ENCODE measurements around the gene CGNL1.

The CGNL1 gene

GRCh38 chr15:57468486-57468885 is 92.2 kb downstream of the CGNL1 start:
- Histone ChIP-seq H2AFZ (ENCODE audit: low read length) (no peak overlapping the region), H3K27ac (ENCODE audit: low read depth, low read length, poor library complexity, severe bottlenecking) (no peak overlapping the region), H3K27me3 (ENCODE audit: insufficient read depth, low read length) (0 out of 2 replicates have a peak, but pooled peaks cover 8% of the 10 kb centered on the region), H3K4me1 (ENCODE audit: insufficient read depth, low read length, severe bottlenecking) (no peaks in the 10 kb centered on the region), H3K9me2 (ENCODE audit: low read depth, low read length) (no peaks in the 10 kb centered on the region), H4K20me1 (ENCODE audit: insufficient read depth, low read length) (no peaks in the 10 kb centered on the region), H3K9me3 (ENCODE audit: low read length) (no peaks in the 10 kb centered on the region), H3K9ac (ENCODE audit: low read length) (no peak overlapping the region), H3K4me3 (ENCODE audit: low read depth, low read length, poor library complexity, severe bottlenecking) (no peak overlapping the region), H3K79me2 (ENCODE audit: insufficient read depth, low read length) (no peaks in the 10 kb centered on the region), H3F3A (ENCODE audit: insufficient read depth, low read length) (no peaks in the 10 kb centered on the region), H3K4me2 (ENCODE audit: low read length) (no peak overlapping the region), H3K36me3 (ENCODE audit: insufficient read depth, low read length) (no peaks in the 10 kb centered on the region)
- TF ChIP-seq EZH2 (IDR thresholded peaks at IDR 0.05; ENCODE audit: borderline replicate concordance, low read length) (no peak), CTCF (IDR thresholded peaks at IDR 0.05; ENCODE audit: low read length) (no peak)

- Histone ChIP-seq H3K4me3 (ENCODE audit: low read depth, low read length, poor library complexity, severe bottlenecking) (no peak overlapping the region), H3K27me3 (ENCODE audit: insufficient read depth, low read length) (0 out of 2 replicates have a peak, but pooled peaks cover 8% of the 10 kb centered on the region), H3K36me3 (ENCODE audit: insufficient read depth, low read length) (no peaks in the 10 kb centered on the region), H3K27ac (ENCODE audit: low read depth, low read length, poor library complexity, severe bottlenecking) (no peak overlapping the region), H3F3A (ENCODE audit: insufficient read depth, low read length) (no peaks in the 10 kb centered on the region), H3K9me3 (ENCODE audit: low read length) (no peaks in the 10 kb centered on the region), H4K20me1 (ENCODE audit: insufficient read depth, low read length) (no peaks in the 10 kb centered on the region), H3K4me1 (ENCODE audit: insufficient read depth, low read length, severe bottlenecking) (no peaks in the 10 kb centered on the region), H2AFZ (ENCODE audit: low read length) (no peak overlapping the region), H3K9ac (ENCODE audit: low read length) (no peak overlapping the region), H3K4me2 (ENCODE audit: low read length) (no peak overlapping the region), H3K9me2 (ENCODE audit: low read depth, low read length) (no peaks in the 10 kb centered on the region), H3K79me2 (ENCODE audit: insufficient read depth, low read length) (no peaks in the 10 kb centered on the region)
- TF ChIP-seq EZH2 (IDR thresholded peaks at IDR 0.05; ENCODE audit: borderline replicate concordance, low read length) (no peak), CTCF (IDR thresholded peaks at IDR 0.05; ENCODE audit: low read length) (no peak)
These were observed 94.2 kb downstream of the CGNL1 start for GRCh38 chr15:57470543-57470942.

- Histone ChIP-seq H3K9me2 (ENCODE audit: low read depth, low read length) (no peaks in the 10 kb centered on the region), H3K4me2 (ENCODE audit: low read length) (no peak overlapping the region), H2AFZ (ENCODE audit: low read length) (no peak overlapping the region)
These were observed 96.6 kb downstream of the CGNL1 start for GRCh38 chr15:57472861-57473260.

More at GRCh38 chr15:57472861-57473260, 96.6 kb downstream of the CGNL1 start:
- Histone ChIP-seq H3K4me3 (ENCODE audit: low read depth, low read length, poor library complexity, severe bottlenecking) (no peak overlapping the region), H3K9me3 (ENCODE audit: low read length) (no peaks in the 10 kb centered on the region), H3K27ac (ENCODE audit: low read depth, low read length, poor library complexity, severe bottlenecking) (no peak overlapping the region), H3F3A (ENCODE audit: insufficient read depth, low read length) (no peaks in the 10 kb centered on the region), H3K27me3 (ENCODE audit: insufficient read depth, low read length) (no peaks in the 10 kb centered on the region), H3K36me3 (ENCODE audit: insufficient read depth, low read length) (no peaks in the 10 kb centered on the region), H3K79me2 (ENCODE audit: insufficient read depth, low read length) (no peaks in the 10 kb centered on the region), H3K4me1 (ENCODE audit: insufficient read depth, low read length, severe bottlenecking) (no peaks in the 10 kb centered on the region), H4K20me1 (ENCODE audit: insufficient read depth, low read length) (no peaks in the 10 kb centered on the region), H3K9ac (ENCODE audit: low read length) (no peak overlapping the region)
- TF ChIP-seq EZH2 (IDR thresholded peaks at IDR 0.05; ENCODE audit: borderline replicate concordance, low read length) (no peak), CTCF (IDR thresholded peaks at IDR 0.05; ENCODE audit: low read length) (no peak)
